MM.1S (cell line): ENCODE measurements around the gene MED25.

ENCODE experiments used
- DNase-seq: peaks from one replicate; pipeline ENCODE4 v3.0.0-alpha.2; 2015
- H2AFZ ChIP-seq: fragments of 300-600 bp; sonication (generic); 2 replicates; pipeline ENCODE4 v1.6.0; 2016; ENCODE audit warnings: antibody characterized with exemption, low read length
- H3F3A ChIP-seq: fragments of 300-600 bp; sonication (generic); 2 replicates; pipeline ENCODE4 v1.6.1; 2016; ENCODE audit warnings: mild to moderate bottlenecking, antibody characterized with exemption, low read length, moderate library complexity, mixed read lengths; ENCODE audit not compliant: insufficient read depth
- H3K27ac ChIP-seq: fragments of 300-600 bp; sonication (generic); 2 replicates; pipeline ENCODE4 v1.5.1; 2016; ENCODE audit warnings: mild to moderate bottlenecking, low read length
- H3K27me3 ChIP-seq: fragments of 300-600 bp; sonication (generic); replicated peaks from 2 replicates; pipeline ENCODE4 v1.6.0; 2016; ENCODE audit warnings: low read length; ENCODE audit not compliant: insufficient read depth
- H3K36me3 ChIP-seq: fragments of 300-600 bp; sonication (generic); replicated peaks from 2 replicates; pipeline ENCODE4 v1.6.1; 2016; ENCODE audit warnings: mild to moderate bottlenecking, low read length, mixed read lengths; ENCODE audit not compliant: insufficient read depth
- H3K4me1 ChIP-seq: fragments of 300-600 bp; sonication (generic); 2 replicates; pipeline ENCODE4 v1.6.1; 2016; ENCODE audit warnings: low read length, mixed read lengths
- H3K4me2 ChIP-seq: fragments of 300-600 bp; sonication (generic); 2 replicates; pipeline ENCODE4 v1.6.0; 2016; ENCODE audit warnings: low read depth, low read length
- H3K4me3 ChIP-seq: fragments of 300-600 bp; sonication (generic); 2 replicates; pipeline ENCODE4 v1.5.1; 2016; ENCODE audit warnings: low read length, mixed read lengths
- H3K79me2 ChIP-seq: fragments of 300-600 bp; sonication (generic); 2 replicates; pipeline ENCODE4 v1.6.1; 2016; ENCODE audit warnings: mixed run types, low read length, mixed read lengths
- H3K9ac ChIP-seq: fragments of 300-600 bp; sonication (generic); 2 replicates; pipeline ENCODE4 v1.6.1; 2016; ENCODE audit warnings: low read length, mixed read lengths
- H3K9me2 ChIP-seq: fragments of 300-600 bp; sonication (generic); replicated peaks from 2 replicates; pipeline ENCODE4 v1.6.1; 2016; ENCODE audit warnings: mild to moderate bottlenecking, low read length, mixed read lengths; ENCODE audit not compliant: insufficient read depth
- H3K9me3 ChIP-seq: fragments of 300-600 bp; sonication (generic); replicated peaks from 2 replicates; pipeline ENCODE4 v1.6.1; 2016; ENCODE audit warnings: mild to moderate bottlenecking, low read length, mixed read lengths; ENCODE audit not compliant: insufficient read depth
- H4K20me1 ChIP-seq: fragments of 300-600 bp; sonication (generic); 2 replicates; pipeline ENCODE4 v1.6.1; 2016; ENCODE audit warnings: mild to moderate bottlenecking, low read length, moderate library complexity, mixed read lengths; ENCODE audit not compliant: insufficient read depth
- EZH2 ChIP-seq: fragments of 300-600 bp; sonication (generic); optimal IDR thresholded peaks from 2 replicates; pipeline ENCODE3; 2017; ENCODE audit warnings: low read depth, mild to moderate bottlenecking, antibody characterized with exemption, low read length, mixed read lengths
- EZH2phosphoT487 ChIP-seq: fragments of 300-600 bp; sonication (generic); IDR thresholded peaks from 2 replicates; pipeline ENCODE4 v1.6.1; 2018; ENCODE audit warnings: antibody characterized with exemption, low read length
- TF ChIP-seq, protein P1 (sequence below): fragments of 300-600 bp; sonication (generic); IDR thresholded peaks from 2 replicates; pipeline ENCODE4 v1.5.1; 2016; ENCODE audit warnings: antibody characterized with exemption, low read length, mixed read lengths

Gene MED25

GRCh38 chr19:49802836-49803528 is 15.1 kb upstream of the MED25 start:
- Histone ChIP-seq H3K4me1 (no peaks in the 10 kb centered on the region), H2AFZ (no peak overlapping the region), H3K79me2 (no peaks in the 10 kb centered on the region), H3K27ac (no peak overlapping the region), H3F3A (no peaks in the 10 kb centered on the region), H3K36me3 (no peaks in the 10 kb centered on the region), H3K27me3 (no peaks in the 10 kb centered on the region), H3K4me3 (no peak overlapping the region), H3K4me2 (no peak overlapping the region), H3K9me3 (no peaks in the 10 kb centered on the region), H3K9ac (no peak overlapping the region), H4K20me1 (no peaks in the 10 kb centered on the region), H3K9me2 (no peaks in the 10 kb centered on the region)
- DNase-seq = no peak
- TF ChIP-seq, protein P1, sequence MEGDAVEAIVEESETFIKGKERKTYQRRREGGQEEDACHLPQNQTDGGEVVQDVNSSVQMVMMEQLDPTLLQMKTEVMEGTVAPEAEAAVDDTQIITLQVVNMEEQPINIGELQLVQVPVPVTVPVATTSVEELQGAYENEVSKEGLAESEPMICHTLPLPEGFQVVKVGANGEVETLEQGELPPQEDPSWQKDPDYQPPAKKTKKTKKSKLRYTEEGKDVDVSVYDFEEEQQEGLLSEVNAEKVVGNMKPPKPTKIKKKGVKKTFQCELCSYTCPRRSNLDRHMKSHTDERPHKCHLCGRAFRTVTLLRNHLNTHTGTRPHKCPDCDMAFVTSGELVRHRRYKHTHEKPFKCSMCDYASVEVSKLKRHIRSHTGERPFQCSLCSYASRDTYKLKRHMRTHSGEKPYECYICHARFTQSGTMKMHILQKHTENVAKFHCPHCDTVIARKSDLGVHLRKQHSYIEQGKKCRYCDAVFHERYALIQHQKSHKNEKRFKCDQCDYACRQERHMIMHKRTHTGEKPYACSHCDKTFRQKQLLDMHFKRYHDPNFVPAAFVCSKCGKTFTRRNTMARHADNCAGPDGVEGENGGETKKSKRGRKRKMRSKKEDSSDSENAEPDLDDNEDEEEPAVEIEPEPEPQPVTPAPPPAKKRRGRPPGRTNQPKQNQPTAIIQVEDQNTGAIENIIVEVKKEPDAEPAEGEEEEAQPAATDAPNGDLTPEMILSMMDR = no peak
- TF ChIP-seq EZH2phosphoT487 (no peak), EZH2 (no peak)

DNA sequence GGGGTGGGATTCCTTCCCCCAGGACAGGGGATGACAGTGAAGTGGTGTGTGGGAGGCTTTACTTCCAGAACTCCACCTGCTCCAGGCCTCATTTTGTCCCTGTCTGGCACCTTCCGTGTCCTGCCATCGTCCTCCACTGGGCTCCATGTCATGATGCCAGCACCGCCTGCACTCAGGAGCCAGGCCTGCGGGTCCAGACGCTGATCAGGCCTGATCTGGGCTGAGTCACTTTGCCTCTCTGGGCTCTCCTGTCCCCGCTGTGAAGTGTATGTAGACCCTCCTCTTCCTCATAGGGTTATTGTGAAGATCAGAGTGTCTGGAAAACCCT is 14.6 kb upstream of the MED25 start:
- no peaks in the 10 kb centered on the region for H3K36me3 ChIP-seq
- no peak for DNase-seq
- TF ChIP-seq, protein P1 = no peak
- no peak for TF ChIP-seq EZH2phosphoT487
- TF ChIP-seq EZH2 = no peak

GRCh38 chr19:49805822-49806619 is 12.1 kb upstream of the MED25 start:
- H3K9ac ChIP-seq = no peak overlapping the region
- H3F3A ChIP-seq = no peaks in the 10 kb centered on the region
- H3K9me3 ChIP-seq = no peaks in the 10 kb centered on the region
- no peak overlapping the region for H3K4me2 ChIP-seq
- H3K27ac ChIP-seq = no peak overlapping the region
- no peaks in the 10 kb centered on the region for H3K9me2 ChIP-seq
- H3K4me3 ChIP-seq = no peak overlapping the region
- TF ChIP-seq EZH2 = no peak
- no peak for TF ChIP-seq EZH2phosphoT487
- TF ChIP-seq, protein P1 = no peak
- DNase-seq = no peak
- H3K79me2 ChIP-seq = no peaks in the 10 kb centered on the region
- no peak overlapping the region for H2AFZ ChIP-seq
- H4K20me1 ChIP-seq = no peaks in the 10 kb centered on the region
- H3K27me3 ChIP-seq = no peaks in the 10 kb centered on the region
- H3K36me3 ChIP-seq = no peaks in the 10 kb centered on the region
- H3K4me1 ChIP-seq = peaks cover 9% of the 10 kb centered on the region

More for the DNA sequence above, 14.6 kb upstream of the MED25 start:
- no peaks in the 10 kb centered on the region for H3F3A ChIP-seq
- H3K79me2 ChIP-seq = no peaks in the 10 kb centered on the region
- no peak overlapping the region for H2AFZ ChIP-seq
- H4K20me1 ChIP-seq = no peaks in the 10 kb centered on the region
- no peaks in the 10 kb centered on the region for H3K4me1 ChIP-seq
- H3K9me2 ChIP-seq = no peaks in the 10 kb centered on the region
- H3K9ac ChIP-seq = no peak overlapping the region
- no peak overlapping the region for H3K4me3 ChIP-seq
- H3K4me2 ChIP-seq = no peak overlapping the region
- H3K9me3 ChIP-seq = no peaks in the 10 kb centered on the region
- no peaks in the 10 kb centered on the region for H3K27me3 ChIP-seq
- H3K27ac ChIP-seq = no peak overlapping the region
